ENCODE data around the gene LARGE1.

LARGE1 gene

GRCh38 chr22:33492210-33492651 lies 428.0 kb downstream of the LARGE1 start:
- H3K27me3 ChIP-seq = no peaks in the 10 kb centered on the region
- H3K4me3 ChIP-seq = no peak overlapping the region; a peak in 1 of 20 replicates
- H3K4me1 ChIP-seq = peaks cover 11 to 25% (median 18%) of the 10 kb centered on the region in 10 experiments
- peaks cover 0 to 8% (median 0%) of the 10 kb centered on the region in 11 experiments; a peak in 3 of 22 replicates for H4K20me1 ChIP-seq
- H3K9me3 ChIP-seq (replicated peaks in 1 of 11) = peaks cover 5 to 18% (median 11%) of the 10 kb centered on the region in 11 experiments; a peak in 21 of 22 replicates
- peak overlapping the region in 6 of 11 experiments; percentile 8 to 37 (median 23); a peak in 5 of 22 replicates for H3K9ac ChIP-seq
- peaks cover 0 to 16% (median 6%) of the 10 kb centered on the region in 11 experiments; a peak in 11 of 22 replicates for H3K36me3 ChIP-seq
- TF ChIP-seq Cebpa-rat (IDR thresholded peaks at IDR 0.05) = no peak
- H3K4me2 ChIP-seq = peak overlapping the region; percentile 47 to 75 (median 66)
- H3K27ac ChIP-seq = peak overlapping the region in 8 of 11 experiments; percentile 6 to 46 (median 32); a peak in 9 of 22 replicates

- Histone ChIP-seq H3K9me3 (replicated peaks in 1 of 11) (peaks cover 5 to 18% (median 11%) of the 10 kb centered on the region in 11 experiments; a peak in 21 of 22 replicates), H3K9ac (no peak overlapping the region), H3K4me2 (no peak overlapping the region), H3K4me1 (peaks cover 2 to 13% (median 4%) of the 10 kb centered on the region in 10 experiments; a peak in 17 of 20 replicates), H4K20me1 (peaks cover 0 to 8% (median 0%) of the 10 kb centered on the region in 11 experiments; a peak in 3 of 22 replicates), H3K4me3 (no peak overlapping the region), H3K36me3 (peaks cover 0 to 23% (median 6%) of the 10 kb centered on the region in 11 experiments; a peak in 11 of 22 replicates), H3K27me3 (no peaks in the 10 kb centered on the region), H3K27ac (no peak overlapping the region)
- no peak for TF ChIP-seq Cebpa-rat (IDR thresholded peaks at IDR 0.05)
Measured at GRCh38 chr22:33487041-33487716, 433.1 kb downstream of the LARGE1 start.

GRCh38 chr22:33481550-33481949 lies 438.7 kb downstream of the LARGE1 start:
- H3K4me2 ChIP-seq = no peak overlapping the region
- H3K27me3 ChIP-seq = no peaks in the 10 kb centered on the region
- H3K4me1 ChIP-seq = peaks cover 0 to 12% (median 6%) of the 10 kb centered on the region in 10 experiments; a peak in 15 of 20 replicates
- H3K9ac ChIP-seq = no peak overlapping the region
- no peak overlapping the region for H3K4me3 ChIP-seq
- TF ChIP-seq Cebpa-rat (IDR thresholded peaks at IDR 0.05) = no peak
- H3K9me3 ChIP-seq (replicated peaks in 1 of 11) = no peaks in the 10 kb centered on the region
- H4K20me1 ChIP-seq = peaks cover 0 to 12% (median 0%) of the 10 kb centered on the region in 11 experiments; a peak in 8 of 22 replicates
- H3K27ac ChIP-seq = no peak overlapping the region
- H3K36me3 ChIP-seq = peaks cover 0 to 12% (median 0%) of the 10 kb centered on the region in 11 experiments; a peak in 1 of 22 replicates

- peaks cover 18 to 35% (median 29%) of the 10 kb centered on the region in 10 experiments for H3K4me1 ChIP-seq
- H3K36me3 ChIP-seq = peaks cover 0 to 4% (median 0%) of the 10 kb centered on the region in 11 experiments; a peak in 1 of 22 replicates
- H4K20me1 ChIP-seq = peaks cover 0 to 29% (median 0%) of the 10 kb centered on the region in 11 experiments; a peak in 9 of 22 replicates
- no peaks in the 10 kb centered on the region for H3K27me3 ChIP-seq
- peak overlapping the region in 2 of 11 experiments; percentile 4 to 25; a peak in 1 of 22 replicates for H3K4me2 ChIP-seq
- no peak overlapping the region for H3K9ac ChIP-seq
- no peak overlapping the region for H3K4me3 ChIP-seq
- no peaks in the 10 kb centered on the region for H3K9me3 ChIP-seq (replicated peaks in 1 of 11)
- TF ChIP-seq Cebpa-rat (IDR thresholded peaks at IDR 0.05) = no peak
- no peak overlapping the region for H3K27ac ChIP-seq
Measured at GRCh38 chr22:33477120-33478111, 442.9 kb downstream of the LARGE1 start.

- Histone ChIP-seq H3K36me3 (peaks cover 0 to 4% (median 0%) of the 10 kb centered on the region in 11 experiments; a peak in 1 of 22 replicates), H3K9ac (no peak overlapping the region), H3K4me2 (peak overlapping the region in 4 of 11 experiments; percentile 4 to 76 (median 32); a peak in 5 of 22 replicates), H4K20me1 (peaks cover 0 to 29% (median 0%) of the 10 kb centered on the region in 11 experiments; a peak in 9 of 22 replicates), H3K27me3 (no peaks in the 10 kb centered on the region), H3K27ac (no peak overlapping the region), H3K9me3 (replicated peaks in 1 of 11) (no peaks in the 10 kb centered on the region), H3K4me1 (peaks cover 18 to 39% (median 29%) of the 10 kb centered on the region in 10 experiments), H3K4me3 (no peak overlapping the region)
- no peak for TF ChIP-seq Cebpa-rat (IDR thresholded peaks at IDR 0.05)
Measured at GRCh38 chr22:33476716-33477115, 443.6 kb downstream of the LARGE1 start.

- no peak overlapping the region for H3K9ac ChIP-seq
- H3K4me1 ChIP-seq = peaks cover 18 to 39% (median 29%) of the 10 kb centered on the region in 10 experiments
- peaks cover 0 to 29% (median 0%) of the 10 kb centered on the region in 11 experiments; a peak in 9 of 22 replicates for H4K20me1 ChIP-seq
- no peak overlapping the region for H3K27ac ChIP-seq
- no peaks in the 10 kb centered on the region for H3K9me3 ChIP-seq (replicated peaks in 1 of 11)
- peak overlapping the region in 9 of 11 experiments; percentile 4 to 77 (median 68); a peak in 12 of 22 replicates for H3K4me2 ChIP-seq
- H3K27me3 ChIP-seq = no peaks in the 10 kb centered on the region
- no peak for TF ChIP-seq Cebpa-rat (IDR thresholded peaks at IDR 0.05)
- peaks cover 0 to 4% (median 0%) of the 10 kb centered on the region in 11 experiments; a peak in 1 of 22 replicates for H3K36me3 ChIP-seq
- H3K4me3 ChIP-seq = no peak overlapping the region
Measured at GRCh38 chr22:33476206-33476605, 444.1 kb downstream of the LARGE1 start.

- H4K20me1 ChIP-seq = peaks cover 0 to 29% (median 0%) of the 10 kb centered on the region in 11 experiments; a peak in 9 of 22 replicates
- H3K9ac ChIP-seq = peak overlapping the region in 2 of 11 experiments; percentile 2 to 38; a peak in 2 of 22 replicates
- no peak overlapping the region for H3K4me3 ChIP-seq
- H3K27me3 ChIP-seq = no peaks in the 10 kb centered on the region
- H3K4me1 ChIP-seq = peaks cover 18 to 39% (median 29%) of the 10 kb centered on the region in 10 experiments
- no peak overlapping the region for H3K27ac ChIP-seq
- H3K36me3 ChIP-seq = no peaks in the 10 kb centered on the region
- peak overlapping the region; percentile 11 to 77 (median 68); a peak in 19 of 22 replicates for H3K4me2 ChIP-seq
- no peak for TF ChIP-seq Cebpa-rat (IDR thresholded peaks at IDR 0.05)
- H3K9me3 ChIP-seq (replicated peaks in 1 of 11) = no peaks in the 10 kb centered on the region
Measured at GRCh38 chr22:33474587-33474986, 445.7 kb downstream of the LARGE1 start.

Data from BLaER1 treated with 17β-estradiol and CSF1 and Interleukin-3, amounts not matched to agents 10 nM and 100 nM (cell line).